GM18526 (cell line): ENCODE measurements around the gene CCR3.

Experiments
- POLR2A ChIP-seq: IDR thresholded peaks from 3 replicates; pipeline ENCODE4 v1.6.1; 2011; ENCODE audit not compliant: insufficient read length; ENCODE audit errors: extremely low read depth

The CCR3 gene

DNA sequence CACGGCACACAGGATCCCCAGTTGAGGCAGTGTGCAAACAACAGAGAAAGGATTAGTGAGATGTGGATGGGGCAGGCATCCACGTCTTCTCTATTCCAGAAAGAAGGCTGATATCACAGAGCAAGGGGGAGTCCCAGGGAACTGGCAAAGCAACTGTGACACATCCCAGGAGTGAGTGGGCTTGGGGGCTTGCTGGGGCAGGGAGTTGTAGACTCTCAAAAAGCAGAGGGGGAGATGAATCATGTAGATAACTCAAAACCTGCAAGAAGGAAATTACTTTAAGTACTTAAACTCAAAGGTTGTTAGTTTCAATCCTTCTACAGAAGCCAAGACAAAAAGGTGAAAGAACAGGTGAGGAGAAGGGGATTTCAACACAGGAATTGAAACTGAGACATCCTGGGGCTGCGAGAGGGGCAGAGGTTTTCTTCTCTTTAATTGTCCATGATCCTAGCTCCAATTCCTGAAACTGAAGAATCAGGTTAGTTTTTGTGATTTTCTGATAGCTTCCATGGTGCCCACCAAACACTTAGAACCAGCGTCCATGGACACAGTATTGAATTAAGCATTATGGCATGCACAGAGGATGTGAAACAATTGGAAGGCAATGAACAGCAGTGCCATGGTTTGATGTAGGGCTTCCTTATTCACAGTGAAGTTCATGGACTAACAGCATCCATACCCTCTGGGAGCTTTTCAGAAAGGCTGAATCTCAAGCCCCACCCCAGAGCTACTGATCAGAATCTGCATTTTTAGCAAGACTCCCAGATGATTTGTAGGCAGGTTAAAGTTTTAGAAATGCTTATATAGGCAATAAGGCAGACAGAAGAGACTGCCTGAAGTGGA lies 52.0 kb downstream of the CCR3 start:
- no peak for TF ChIP-seq POLR2A

DNA sequence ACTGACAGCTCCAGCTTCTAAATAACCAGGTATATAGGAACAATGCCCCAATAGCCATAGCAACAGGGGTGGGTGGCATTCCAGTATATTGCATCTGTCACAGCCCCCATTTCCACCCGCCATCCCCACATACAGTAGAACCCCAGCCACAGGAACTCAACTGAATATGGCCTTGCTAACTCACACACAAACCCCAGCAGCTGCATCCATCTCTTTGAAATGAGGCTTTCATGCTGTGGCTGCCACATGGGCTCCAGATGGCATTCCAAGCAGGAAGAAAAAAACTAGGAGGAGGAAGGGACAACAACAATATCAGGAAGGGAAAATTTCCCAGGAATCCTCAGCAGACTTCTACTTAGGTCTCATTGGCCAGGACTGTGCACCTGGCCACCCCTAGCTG lies 54.6 kb downstream of the CCR3 start:
- no peak for TF ChIP-seq POLR2A

DNA sequence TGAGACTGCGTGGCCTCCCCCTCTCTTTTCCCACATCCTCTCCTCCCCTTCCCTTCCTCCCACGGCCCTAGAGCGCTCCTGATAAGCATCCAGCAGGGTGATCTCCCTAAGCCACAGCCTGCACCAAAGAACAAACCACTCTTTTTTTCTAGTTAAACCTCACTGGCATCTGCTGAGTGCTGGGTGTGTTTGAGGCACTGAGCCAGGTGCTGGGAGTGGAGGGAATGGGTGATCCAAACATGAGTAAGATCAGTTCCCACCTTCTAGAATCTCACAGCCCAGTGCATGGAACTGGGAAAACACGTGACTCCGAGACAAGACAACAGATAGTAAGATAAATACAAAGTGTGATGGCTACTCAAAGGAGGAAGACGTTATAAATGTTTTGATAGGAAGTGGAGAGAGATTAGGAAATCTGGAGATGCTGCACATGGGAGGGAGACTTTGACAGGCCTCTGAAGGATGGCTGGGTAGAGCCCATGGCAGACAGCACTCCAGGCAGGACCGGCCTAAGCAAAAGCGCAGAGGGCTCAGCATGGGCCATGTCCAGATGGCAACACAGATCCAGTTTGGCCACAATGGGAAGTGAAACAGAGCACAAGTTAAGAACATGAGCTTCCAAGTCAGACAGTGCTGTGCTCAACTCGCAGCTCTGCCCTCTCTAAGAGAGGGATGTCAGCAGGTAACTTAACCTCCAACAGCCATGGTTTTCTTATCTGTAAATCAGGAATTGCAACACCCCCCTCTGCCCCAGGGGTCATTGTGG lies 55.6 kb downstream of the CCR3 start:
- no peak for TF ChIP-seq POLR2A

DNA sequence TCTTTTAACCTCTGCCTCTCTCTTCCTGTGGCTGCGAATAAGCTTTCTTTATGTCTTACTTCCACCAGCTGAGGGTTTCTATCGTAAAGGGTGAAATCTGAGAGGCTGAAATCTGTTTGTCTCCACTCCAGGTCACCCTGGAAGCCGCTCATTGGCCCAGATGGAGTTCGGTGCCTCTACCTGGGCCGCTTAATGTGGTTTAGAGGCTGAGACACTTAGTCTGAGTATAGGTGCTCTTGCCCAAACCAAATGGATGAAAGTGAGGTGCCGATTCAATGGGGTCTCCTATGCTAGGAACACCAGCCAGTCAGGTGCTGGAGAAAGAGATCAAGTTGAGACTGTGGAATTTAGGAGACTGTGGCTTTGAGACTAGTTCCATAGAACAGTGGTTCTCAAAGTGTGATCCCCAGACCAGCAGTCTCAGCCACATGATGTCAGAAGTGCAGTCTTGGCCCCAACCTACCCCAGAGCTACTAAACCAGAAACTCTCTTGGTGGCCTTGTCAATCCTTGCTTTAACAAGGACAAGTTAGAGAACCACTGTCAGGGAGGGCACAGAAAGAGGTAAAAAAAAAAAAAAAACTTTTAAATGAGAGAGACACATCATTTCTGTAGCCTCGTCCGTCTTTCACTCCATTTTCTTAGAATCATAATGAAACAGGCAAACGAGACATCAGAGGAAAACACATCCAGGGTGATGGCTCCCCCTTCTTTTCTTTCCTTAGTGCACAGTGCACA lies 56.8 kb downstream of the CCR3 start:
- TF ChIP-seq POLR2A = no peak

DNA sequence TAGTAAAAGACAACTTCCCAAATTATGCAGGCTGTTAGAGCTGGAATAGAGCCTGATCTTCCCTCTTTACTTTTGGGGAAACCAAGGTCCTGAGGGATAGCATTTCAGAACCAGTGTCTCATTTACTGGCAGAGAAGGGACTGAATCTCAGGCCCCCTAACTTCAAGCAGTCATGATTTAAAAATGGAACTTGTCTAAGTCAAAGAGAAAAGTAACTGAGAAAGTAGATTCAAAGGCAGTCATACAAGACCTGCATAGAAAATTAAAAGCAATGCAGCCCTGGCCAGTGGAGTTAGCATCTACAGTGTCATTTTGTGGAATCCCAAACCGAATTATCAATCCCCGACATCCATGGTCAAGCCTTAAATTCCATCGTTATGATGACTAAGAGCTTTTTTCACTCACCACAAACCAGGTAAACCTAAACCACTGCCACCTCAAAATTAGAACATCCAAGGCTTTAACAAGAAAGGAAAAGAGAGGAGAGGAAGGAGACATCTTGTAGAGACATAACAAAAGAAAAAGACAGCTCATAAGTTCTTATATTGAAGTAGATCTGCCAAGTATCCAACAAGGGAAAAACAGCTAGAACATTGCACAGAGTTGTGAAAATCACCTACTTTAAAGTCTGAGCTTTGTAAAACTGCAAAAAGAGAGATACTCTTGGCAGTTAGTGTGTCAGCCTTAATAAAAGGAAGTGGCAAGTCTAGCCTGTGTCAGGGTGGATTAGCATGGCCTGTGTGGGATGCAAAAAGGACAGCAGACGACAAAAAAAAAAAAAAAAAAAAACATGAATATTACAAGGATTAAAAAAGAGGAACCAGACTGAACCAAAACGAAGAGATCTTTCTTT lies 57.6 kb downstream of the CCR3 start:
- TF ChIP-seq POLR2A = no peak

DNA sequence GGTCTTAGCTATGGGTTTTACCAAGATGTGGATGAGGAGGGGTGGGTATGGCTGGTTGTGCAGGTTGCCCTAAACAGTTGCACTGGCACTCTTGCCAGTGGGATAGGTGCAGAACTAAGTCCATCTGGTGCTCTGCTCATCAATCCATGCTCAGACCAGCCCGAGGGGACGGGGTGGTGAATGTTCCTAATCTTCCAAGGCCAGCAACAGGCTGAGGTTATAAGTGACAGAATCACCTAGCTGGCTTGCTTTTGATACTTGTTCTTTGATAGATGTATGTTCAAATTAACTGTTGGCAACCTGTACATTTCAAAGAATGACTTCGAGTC lies 58.2 kb downstream of the CCR3 start:
- TF ChIP-seq POLR2A = no peak

DNA sequence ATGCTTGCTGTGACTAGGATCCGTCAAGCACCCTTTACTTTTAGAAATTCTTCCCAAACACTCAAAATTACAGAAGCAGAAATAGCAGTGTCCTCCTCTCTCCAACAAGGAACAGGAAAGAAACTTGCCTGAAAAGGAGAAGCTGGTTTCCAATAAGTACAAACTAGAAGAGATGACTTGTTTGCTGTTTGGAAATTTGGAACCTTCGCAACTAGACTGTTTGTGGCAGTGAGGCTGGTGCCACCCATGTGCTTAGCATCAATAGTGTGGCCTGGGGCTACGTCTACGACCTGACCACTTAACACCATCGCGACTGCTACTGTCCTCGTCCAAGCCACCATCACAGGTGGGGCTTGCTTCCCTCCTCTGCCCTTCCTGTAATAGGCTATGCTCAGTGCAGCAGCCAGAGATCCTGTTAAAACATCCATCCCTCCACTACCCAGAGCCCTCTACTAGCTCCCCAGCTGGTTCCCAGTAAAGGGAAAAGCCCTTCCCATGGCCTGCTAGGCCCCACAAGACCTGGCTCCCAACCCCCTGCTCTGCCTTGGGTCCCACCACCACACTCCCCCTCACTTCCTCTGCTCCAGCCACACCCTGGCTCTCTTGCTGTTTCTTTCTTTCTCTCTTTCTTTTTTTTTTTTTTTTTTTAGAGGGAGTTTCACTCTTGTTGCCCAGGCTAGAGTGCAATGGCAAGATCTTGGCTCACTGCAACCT lies 59.0 kb downstream of the CCR3 start:
- no peak for TF ChIP-seq POLR2A

DNA sequence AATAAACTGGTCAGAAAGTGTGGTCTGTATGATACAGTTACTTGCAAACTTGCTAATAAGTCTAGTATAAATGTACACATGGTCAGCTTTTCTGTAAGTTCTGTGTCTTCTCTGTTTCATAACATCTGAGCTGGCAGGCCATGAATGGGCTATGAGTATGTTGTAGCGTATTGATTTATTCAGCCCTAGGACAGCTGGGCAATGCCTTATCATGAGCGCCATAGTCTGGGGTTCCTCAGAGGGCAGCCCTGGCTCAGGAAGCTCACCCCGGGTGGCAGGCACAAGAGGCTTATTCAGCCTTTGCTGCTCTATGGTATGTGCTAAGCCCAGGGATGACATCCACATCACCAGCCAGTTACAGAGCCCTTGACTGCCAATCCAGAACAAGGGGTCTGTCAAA lies 61.0 kb downstream of the CCR3 start:
- TF ChIP-seq POLR2A = no peak

DNA sequence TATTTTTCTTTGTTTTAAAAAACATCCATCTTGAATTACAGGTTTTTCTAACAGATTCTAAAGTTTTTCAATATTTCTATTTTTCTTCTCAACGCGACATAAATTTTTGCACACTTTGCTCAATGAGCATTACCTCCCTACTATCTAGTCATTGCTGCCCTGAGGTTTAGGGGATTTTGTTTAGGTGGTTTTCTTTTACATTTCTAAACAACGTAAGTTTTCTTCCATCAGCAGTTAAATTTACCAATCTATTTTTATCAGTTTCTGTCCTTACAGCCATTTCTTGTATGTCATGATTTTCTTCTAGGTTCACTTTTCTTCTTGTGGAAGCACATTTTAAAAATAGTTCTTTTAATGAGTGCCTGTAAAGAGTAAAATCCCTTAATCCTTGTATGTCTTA lies 62.5 kb downstream of the CCR3 start:
- TF ChIP-seq POLR2A = no peak

DNA sequence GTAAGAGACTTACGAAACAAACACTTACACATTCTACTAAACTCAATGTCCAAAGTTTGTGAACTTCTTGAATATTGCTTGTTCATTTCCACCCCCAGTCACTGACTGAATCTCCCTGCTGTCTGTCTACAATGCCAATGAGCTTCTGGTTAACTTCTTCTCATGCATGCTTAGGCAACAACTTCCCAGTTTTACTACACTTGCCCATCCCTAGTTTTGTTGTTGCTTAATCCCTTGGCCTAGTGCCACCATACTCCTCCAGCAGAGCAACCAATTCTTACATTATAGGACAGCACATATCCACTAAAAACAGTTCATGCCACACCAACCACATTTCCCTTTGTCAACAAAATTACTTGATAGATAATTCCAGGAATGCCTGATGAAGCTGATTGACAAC lies 70.7 kb downstream of the CCR3 start:
- TF ChIP-seq POLR2A = no peak

DNA sequence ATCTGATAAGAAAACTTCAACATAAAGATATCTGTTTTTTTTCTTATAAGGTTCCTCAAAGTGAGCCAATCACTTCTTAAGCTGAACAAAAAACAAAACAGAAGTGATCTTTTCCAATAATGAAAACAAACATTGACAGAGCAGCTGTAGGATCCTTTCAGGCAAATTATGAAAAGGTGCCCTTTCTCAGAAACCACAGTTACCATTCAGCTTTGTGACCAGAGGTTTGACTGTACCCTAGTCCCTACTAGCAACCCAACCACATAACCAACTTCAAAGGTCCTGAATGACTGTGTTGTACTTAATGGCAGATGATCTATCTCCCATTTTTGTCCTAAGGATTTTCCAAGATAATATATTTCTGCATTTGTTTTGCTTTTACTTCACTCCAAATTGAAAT lies 72.3 kb downstream of the CCR3 start:
- no peak for TF ChIP-seq POLR2A

DNA sequence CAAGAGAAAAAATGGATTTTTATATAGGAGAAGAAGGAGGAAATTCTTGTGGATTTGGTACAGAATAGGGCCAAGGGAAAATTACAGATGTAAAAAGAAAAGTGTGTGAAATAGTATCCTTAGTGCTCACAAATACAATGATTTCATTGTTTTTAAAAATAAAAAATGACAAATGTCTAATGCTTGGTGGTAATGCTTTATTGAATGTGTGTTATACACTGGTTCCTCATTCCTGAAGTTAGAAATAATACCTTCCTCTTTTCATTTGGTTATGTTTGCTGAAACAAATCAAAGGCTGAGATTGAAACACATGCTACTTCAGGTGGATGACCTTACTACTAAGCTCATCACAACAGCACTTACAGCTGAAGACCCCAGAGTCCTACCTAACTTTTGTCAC lies 73.9 kb downstream of the CCR3 start:
- TF ChIP-seq POLR2A = no peak
